Activated T-helper 1 cell treated with anti-CD3 and anti-CD28 coated beads, Interleukin-12 subunit alpha, Interleukin-12 subunit beta, Interleukin-2, Interleukin-4 antibody, amounts not matched to agents 30 ng/mL and 10 ng/mL and 1 ng/mL, durations not matched to agents 14 hours and 24 hours and 36 hours (primary cell): ENCODE results near the gene GPR55. TPM values are rescaled to one million over a fixed set of nuclear protein-coding genes. Genes with fewer than 3 reads are reported as not detected.

Experiments
- DNase-seq: peaks from one replicate; pipeline ENCODE4 v3.0.0; 2021; ENCODE audit warnings: low spot score
- H3K27ac Mint-ChIP-seq: one replicate; pipeline ENCODE4 v1.8.0; 2021; ENCODE audit warnings: mild to moderate bottlenecking, mixed read lengths
- H3K27me3 Mint-ChIP-seq: one replicate; pipeline ENCODE4 v1.8.0; 2022; ENCODE audit warnings: mild to moderate bottlenecking, moderate library complexity, mixed read lengths; ENCODE audit not compliant: insufficient read depth
- H3K36me3 Mint-ChIP-seq: one replicate; pipeline ENCODE4 v1.8.0; 2021; ENCODE audit warnings: low read depth, mixed read lengths
- H3K4me1 Mint-ChIP-seq: one replicate; pipeline ENCODE4 v1.8.0; 2021; ENCODE audit warnings: low read depth, mixed read lengths
- H3K4me3 Mint-ChIP-seq: one replicate; pipeline ENCODE4 v1.8.0; 2021; ENCODE audit warnings: mild to moderate bottlenecking, moderate library complexity, mixed read lengths
- H3K9me3 Mint-ChIP-seq: one replicate; pipeline ENCODE4 v1.8.0; 2021; ENCODE audit warnings: mixed read lengths
- intact Hi-C: fragments of 100-400 bp; cut with micrococcal nuclease; formaldehyde crosslinking; loops from one replicate; pipeline ENCODE4 v1.15.1; 2024
- total RNA-seq: library from RNA; stranded (reverse); gene quantifications from 2 replicates; pipeline ENCODE4 v1.2.3, GENCODE V29; 2022

GPR55 gene
- total RNA-seq, 1 donor from 2014 or later, result 0.13 TPM

GRCh38 chr2:230864122-230864604 lies 60.9 kb downstream of the GPR55 start:
- peak overlapping the region; percentile 71 for H3K27ac Mint-ChIP-seq
- H3K36me3 Mint-ChIP-seq, result no peaks in the 10 kb centered on the region
- H3K9me3 Mint-ChIP-seq, result no peaks in the 10 kb centered on the region
- DNase-seq, result no peak
- H3K27me3 Mint-ChIP-seq, result peaks cover 66% of the 10 kb centered on the region
- intact Hi-C loops, result loop anchor here (1.0 kb wide), 2 partner anchors 14 to 120 kb away; no protein-coding TSS in a partner anchor
- peaks cover 24% of the 10 kb centered on the region for H3K4me1 Mint-ChIP-seq
- peak overlapping the region; percentile 90 for H3K4me3 Mint-ChIP-seq

- no peak for DNase-seq
- Mint-ChIP-seq H3K9me3 (no peaks in the 10 kb centered on the region), H3K4me3 (peak overlapping the region; percentile 90), H3K27ac (peak overlapping the region; percentile 12), H3K27me3 (peaks cover 66% of the 10 kb centered on the region), H3K36me3 (no peaks in the 10 kb centered on the region), H3K4me1 (peaks cover 24% of the 10 kb centered on the region)
- intact Hi-C loops, result loop anchor here (1.0 kb wide), 2 partner anchors 13 to 121 kb away; no protein-coding TSS in a partner anchor
Observed at GRCh38 chr2:230863442-230864121, 61.5 kb downstream of the GPR55 start.

- peaks cover 24% of the 10 kb centered on the region for H3K4me1 Mint-ChIP-seq
- intact Hi-C loops, result no loop called here
- H3K36me3 Mint-ChIP-seq, result no peaks in the 10 kb centered on the region
- H3K9me3 Mint-ChIP-seq, result no peaks in the 10 kb centered on the region
- H3K27ac Mint-ChIP-seq, result no peak overlapping the region
- no peak overlapping the region for H3K4me3 Mint-ChIP-seq
- no peak for DNase-seq
- H3K27me3 Mint-ChIP-seq, result peaks cover 68% of the 10 kb centered on the region
Observed at GRCh38 chr2:230863031-230863430, 62.0 kb downstream of the GPR55 start.

GRCh38 chr2:230862292-230862691 lies 62.8 kb downstream of the GPR55 start:
- Mint-ChIP-seq H3K27ac (no peak overlapping the region), H3K9me3 (no peaks in the 10 kb centered on the region), H3K4me1 (peaks cover 24% of the 10 kb centered on the region), H3K27me3 (peaks cover 72% of the 10 kb centered on the region), H3K36me3 (no peaks in the 10 kb centered on the region), H3K4me3 (no peak overlapping the region)
- DNase-seq, result no peak
- intact Hi-C loops, result no loop called here

GRCh38 chr2:230861552-230862255 lies 63.3 kb downstream of the GPR55 start:
- DNase-seq, result no peak

More at GRCh38 chr2:230861552-230862255, 63.3 kb downstream of the GPR55 start:
- peaks cover 71% of the 10 kb centered on the region for H3K27me3 Mint-ChIP-seq
- no peaks in the 10 kb centered on the region for H3K9me3 Mint-ChIP-seq
- no peaks in the 10 kb centered on the region for H3K36me3 Mint-ChIP-seq
- no peak overlapping the region for H3K27ac Mint-ChIP-seq
- intact Hi-C loops, result no loop called here
- peaks cover 18% of the 10 kb centered on the region for H3K4me1 Mint-ChIP-seq
- no peak overlapping the region for H3K4me3 Mint-ChIP-seq

Other genes starting within 250 kb of the GPR55 start
- gene CAB39, start 212.4 kb downstream of the GPR55 start, total RNA-seq, result 168 and 170 TPM in 2 replicates
- 4.2 and 5.2 TPM in 2 replicates for gene ITM2C, start 60.3 kb downstream of the GPR55 start, total RNA-seq
- gene SPATA3, start 70.9 kb upstream of the GPR55 start, total RNA-seq, result not detected in 2 replicates
- 0.15 TPM in 1 of 2 replicates, not detected in the other for gene C2orf72, start 112.3 kb upstream of the GPR55 start, total RNA-seq
- gene PSMD1, start 131.6 kb upstream of the GPR55 start, total RNA-seq, result 172 and 181 TPM in 2 replicates
- not detected in 2 replicates for gene HTR2B, start 199.8 kb upstream of the GPR55 start, total RNA-seq